ENCODE measurements around the gene ZBTB1.

Gene ZBTB1

GRCh38 chr14:64573109-64573508 lies 68.5 kb downstream of the ZBTB1 start:
- no peak for DNase-seq

Data from fibroblast of skin of right quadriceps (primary cell).